Measurements from ENCODE around the gene CCNC.
A peak's percentile ranks its signal among the peaks of the same experiment; 100 is the strongest.

Gene CCNC

GRCh38 chr6:99543968-99544367 lies 24.5 kb downstream of the CCNC start:
- DNase-seq, result no peak

- no peak for DNase-seq
Measured at GRCh38 chr6:99530627-99531026, 37.8 kb downstream of the CCNC start.

- no peak for DNase-seq
Measured at GRCh38 chr6:99522531-99522930, 45.9 kb downstream of the CCNC start.

GRCh38 chr6:99521633-99522151 lies 46.8 kb downstream of the CCNC start:
- no peak for DNase-seq

GRCh38 chr6:99520855-99521632 lies 47.4 kb downstream of the CCNC start:
- peak; percentile 80 for DNase-seq

GRCh38 chr6:99519446-99519845 lies 49.0 kb downstream of the CCNC start:
- DNase-seq, result no peak

GRCh38 chr6:99514089-99514488 lies 54.4 kb downstream of the CCNC start:
- DNase-seq, result no peak

GRCh38 chr6:99512033-99512432 lies 56.4 kb downstream of the CCNC start:
- no peak for DNase-seq

- DNase-seq, result no peak
Measured at GRCh38 chr6:99507648-99508047, 60.8 kb downstream of the CCNC start.

GRCh38 chr6:99501762-99502161 lies 66.7 kb downstream of the CCNC start:
- no peak for DNase-seq

GRCh38 chr6:99498421-99498820 lies 70.0 kb downstream of the CCNC start:
- DNase-seq, result no peak

GRCh38 chr6:99495466-99495865 lies 73.0 kb downstream of the CCNC start:
- DNase-seq, result no peak
